NCI-H2227 (cell line): ENCODE measurements around the gene CDH3.

Experiments
- DNase-seq: peaks from one replicate; lab custom pipeline; 2025; ENCODE audit not compliant: unreplicated experiment; lab: John Stamatoyannopoulos, UW

The CDH3 gene

DNA sequence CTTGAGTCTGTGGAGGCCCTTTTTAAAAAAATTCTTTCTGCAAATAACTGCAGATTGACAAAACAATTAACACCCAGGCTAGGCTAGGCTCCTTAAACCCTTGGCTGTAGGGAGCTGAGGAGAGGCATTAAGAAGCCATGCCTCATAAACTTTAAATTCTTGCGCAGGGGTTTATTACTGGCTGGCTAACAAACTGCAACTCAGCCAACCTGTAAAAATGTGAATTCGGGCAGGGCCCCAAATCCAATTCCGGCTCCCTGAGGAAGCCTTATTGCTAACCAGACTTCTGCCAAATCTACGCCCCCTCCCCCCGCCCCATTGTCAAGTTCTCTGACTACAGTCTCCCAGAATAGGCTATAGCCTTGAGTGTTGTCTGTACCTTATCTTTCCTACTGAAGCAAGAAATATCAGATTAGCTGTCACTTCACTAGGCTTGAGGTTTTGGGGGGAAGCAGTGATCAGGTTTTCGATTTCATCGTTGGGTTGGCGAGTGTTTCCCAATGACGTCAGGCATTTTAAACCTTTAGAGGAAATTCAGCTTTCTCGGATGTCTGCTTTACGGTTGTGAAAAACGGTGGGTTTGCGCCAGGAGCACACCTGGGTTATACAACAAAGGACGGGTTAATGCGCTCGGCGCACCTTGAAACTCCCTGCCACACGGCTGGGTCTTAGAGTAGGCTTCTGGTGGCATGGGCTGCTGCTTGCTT is 2.0 kb downstream of the CDH3 start:
- DNase-seq, result no peak

DNA sequence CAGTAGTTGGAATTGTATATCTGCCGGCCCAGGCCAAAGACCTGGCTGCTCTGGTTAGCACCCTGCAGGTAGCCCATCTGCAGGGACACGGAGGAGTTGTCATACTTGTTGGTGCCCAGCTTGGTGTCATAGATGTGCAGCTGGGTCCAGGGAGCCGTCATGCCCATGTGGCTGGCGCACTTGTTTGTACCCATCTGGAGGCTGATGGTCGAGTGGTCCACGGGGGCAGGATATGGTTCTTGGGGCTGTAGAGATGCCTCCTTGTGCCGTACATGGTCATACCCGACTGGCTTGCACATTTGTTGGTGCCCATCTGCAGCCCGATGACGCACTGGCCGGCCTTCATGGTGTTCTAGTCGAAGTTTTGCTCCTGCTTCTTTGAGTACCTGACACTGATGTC is 6.0 kb downstream of the CDH3 start:
- no peak for DNase-seq

GRCh38 chr16:68652659-68653058 is 7.5 kb downstream of the CDH3 start:
- DNase-seq, result no peak

DNA sequence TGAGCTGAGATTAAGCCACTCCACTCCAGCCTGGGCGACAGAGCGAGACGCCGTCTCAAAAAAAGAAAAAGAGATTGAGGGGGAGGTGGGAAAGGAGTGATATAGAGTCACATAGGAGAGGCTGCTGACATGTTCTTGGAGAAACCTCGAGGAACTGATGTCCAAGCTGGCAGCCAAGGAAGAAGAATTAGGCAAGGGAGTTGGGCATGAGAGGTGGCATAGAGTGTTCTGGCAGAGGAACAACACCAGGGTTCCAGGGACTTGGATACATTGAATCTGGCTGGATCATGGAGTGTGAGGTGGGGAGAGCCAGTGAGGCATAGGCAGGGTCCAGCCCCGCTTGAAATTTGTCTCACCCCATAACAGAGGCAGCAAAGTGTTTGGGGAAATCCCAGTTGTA is 10.7 kb downstream of the CDH3 start:
- no peak for DNase-seq

- DNase-seq, result no peak
These were observed 11.6 kb downstream of the CDH3 start for GRCh38 chr16:68656751-68657150.

DNA sequence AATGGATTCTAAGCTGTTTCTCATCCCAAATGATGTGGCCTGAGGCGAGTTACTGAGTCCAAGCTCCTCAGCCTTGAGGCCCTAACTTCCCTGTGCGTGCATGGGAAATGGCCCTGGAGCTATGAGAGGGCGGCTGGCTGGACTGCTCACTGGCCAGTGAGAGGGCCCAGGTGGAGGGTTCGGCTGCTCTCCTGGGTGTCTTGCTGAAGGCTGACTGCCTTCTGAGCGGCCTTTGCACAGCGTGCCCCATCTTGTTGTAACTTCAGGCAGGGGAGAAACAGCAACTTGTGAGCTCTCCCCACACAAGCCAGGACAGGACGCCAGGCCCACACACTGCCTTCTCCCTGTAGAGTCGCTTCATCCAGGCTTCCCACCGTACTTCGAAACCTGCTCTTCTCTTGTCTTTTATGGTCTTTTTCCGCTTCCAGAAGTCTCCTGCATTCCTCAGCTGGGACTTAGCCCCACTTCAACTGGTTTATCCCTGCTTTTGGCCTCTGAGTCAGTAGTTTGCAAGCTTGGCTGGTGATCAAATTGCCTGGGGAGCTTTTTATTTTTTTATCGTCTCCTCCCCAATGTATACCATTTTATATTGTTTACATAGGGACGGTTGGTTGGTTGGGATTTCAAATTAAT is 13.3 kb downstream of the CDH3 start:
- no peak for DNase-seq

- no peak for DNase-seq
These were observed 13.9 kb downstream of the CDH3 start for GRCh38 chr16:68658974-68659360.

GRCh38 chr16:68659412-68660358 is 14.6 kb downstream of the CDH3 start:
- no peak for DNase-seq

GRCh38 chr16:68660359-68660795 is 15.3 kb downstream of the CDH3 start:
- DNase-seq, result no peak

GRCh38 chr16:68662035-68662434 is 16.9 kb downstream of the CDH3 start:
- DNase-seq, result no peak

DNA sequence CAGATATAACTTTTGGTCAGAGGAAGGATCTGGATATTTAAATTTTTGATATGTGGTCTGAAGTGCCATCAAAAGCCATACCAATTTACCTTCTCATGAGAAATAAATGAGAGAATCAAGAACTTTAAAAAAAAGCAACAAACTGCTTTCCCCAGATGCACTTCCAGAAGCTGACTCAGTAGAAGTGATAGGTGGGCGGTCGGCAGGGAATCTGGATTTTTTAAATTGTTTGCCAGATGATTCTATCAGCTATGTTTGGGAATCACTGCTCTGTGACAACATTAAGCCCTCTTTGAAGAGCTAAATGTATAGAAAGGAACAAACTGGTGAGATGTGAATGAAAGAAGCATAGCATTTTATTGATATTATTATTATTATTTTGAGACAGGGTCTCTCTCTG is 19.2 kb downstream of the CDH3 start:
- no peak for DNase-seq

GRCh38 chr16:68665501-68665900 is 20.4 kb downstream of the CDH3 start:
- no peak for DNase-seq

DNA sequence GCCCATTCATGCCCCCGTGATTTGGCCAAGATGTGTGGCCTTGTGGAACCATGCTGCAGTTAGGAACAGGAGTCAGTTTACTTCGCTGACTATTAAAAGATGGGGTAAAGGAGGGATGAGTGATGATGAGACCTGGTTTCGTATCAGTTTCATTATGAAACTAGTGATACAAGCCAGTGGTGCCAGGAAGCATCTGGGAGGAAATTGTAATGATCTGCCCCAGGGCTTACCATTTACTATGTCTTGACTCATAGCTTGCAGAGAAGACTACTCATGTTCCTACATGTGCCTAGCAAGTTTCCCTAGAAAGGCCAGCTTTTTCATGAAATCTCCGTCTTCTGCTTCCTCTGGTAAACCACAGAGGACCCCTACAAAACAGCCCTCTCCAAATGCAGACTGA is 23.2 kb downstream of the CDH3 start:
- no peak for DNase-seq

DNA sequence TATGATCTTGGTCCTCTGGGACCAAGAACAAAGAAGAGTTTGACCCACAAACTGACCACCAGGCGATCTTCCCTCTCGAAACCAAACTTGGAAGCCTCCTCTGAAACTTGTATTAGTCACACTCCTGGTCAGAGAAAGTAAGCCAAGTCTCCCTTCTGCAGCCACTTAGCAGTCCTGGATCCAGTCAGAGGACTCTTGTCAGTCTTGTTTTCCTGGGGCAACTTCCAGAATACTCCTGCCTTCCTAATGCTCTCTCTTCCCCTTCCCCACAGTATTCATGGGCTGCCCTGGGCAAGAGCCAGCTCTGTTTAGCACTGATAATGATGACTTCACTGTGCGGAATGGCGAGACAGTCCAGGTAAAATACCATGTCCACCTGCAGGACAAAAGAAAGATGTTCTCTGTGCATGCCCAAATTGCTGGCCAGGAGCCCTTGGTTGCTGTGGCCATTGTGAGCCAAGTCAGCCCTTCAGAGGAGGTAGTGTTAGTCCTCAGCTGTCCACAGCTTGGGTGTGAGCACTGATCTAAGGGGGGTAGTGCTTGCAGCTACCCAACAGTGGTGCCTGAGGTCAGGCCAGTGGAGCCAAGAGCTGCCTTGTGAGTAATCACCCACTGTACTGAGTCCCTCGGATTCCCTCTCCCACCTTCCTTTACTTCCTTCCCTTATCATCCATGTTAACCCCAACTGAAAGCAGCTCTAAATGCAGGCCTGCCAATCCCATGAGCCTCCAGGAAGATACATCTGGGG is 31.2 kb downstream of the CDH3 start:
- no peak for DNase-seq

GRCh38 chr16:68681038-68681437 is 35.9 kb downstream of the CDH3 start:
- no peak for DNase-seq

DNA sequence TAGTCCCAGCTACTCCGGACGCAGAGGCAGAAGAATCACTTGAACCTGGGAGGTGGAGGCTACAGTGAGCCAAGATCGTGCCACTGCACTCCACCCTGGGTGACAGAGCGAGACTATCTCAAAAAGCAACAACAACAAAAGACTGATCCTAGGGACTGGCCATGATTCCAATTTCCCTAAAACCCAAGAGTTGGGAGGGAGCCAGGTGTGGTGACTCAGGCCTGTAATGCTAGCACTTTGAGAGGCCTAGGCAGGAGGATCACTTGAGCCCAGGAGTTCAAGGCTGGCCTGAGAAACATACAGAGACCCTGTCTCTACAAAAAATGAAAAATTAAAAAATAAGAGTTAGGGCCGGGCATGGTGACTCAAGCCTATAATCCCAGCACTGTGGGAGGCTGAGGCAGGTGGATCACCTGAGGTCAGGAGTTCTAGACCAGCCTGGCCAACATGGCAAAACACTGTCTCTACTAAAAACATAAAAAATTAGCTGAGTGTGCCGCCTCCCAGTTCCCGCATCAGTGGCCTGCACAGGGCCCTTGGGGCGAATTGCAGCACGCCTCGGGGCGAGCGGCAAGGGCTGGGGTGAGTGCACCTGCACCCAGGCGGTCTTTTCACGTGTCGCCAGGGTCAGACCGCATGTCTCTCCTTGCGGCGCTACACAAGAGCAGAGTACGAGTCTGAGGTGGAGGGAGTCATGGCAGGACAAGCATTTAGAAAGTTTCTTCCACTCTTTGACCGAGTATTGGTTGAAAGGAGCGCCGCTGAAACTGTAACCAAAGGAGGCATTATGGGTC is 40.8 kb downstream of the CDH3 start:
- DNase-seq, result no peak

GRCh38 chr16:68686905-68687304 is 41.8 kb downstream of the CDH3 start:
- DNase-seq, result no peak

- DNase-seq, result no peak
These were observed 44.8 kb downstream of the CDH3 start for GRCh38 chr16:68689921-68690320.

DNA sequence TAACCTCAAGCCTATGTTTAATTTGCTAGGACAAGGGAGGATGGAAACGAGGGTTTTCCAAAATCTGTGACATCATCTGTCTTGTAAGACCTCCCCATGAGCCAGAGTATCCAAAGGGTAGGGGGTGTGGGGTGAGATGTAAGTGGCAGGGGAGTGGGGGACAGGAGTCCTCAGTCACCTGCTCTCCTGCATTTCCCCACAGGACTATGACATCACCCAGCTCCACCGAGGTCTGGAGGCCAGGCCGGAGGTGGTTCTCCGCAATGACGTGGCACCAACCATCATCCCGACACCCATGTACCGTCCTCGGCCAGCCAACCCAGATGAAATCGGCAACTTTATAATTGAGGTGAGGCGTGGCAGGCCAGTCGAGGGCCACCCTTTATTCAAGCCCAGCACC is 50.5 kb downstream of the CDH3 start:
- DNase-seq, result no peak

- DNase-seq, result no peak
These were observed 51.4 kb downstream of the CDH3 start for GRCh38 chr16:68696514-68696913.
